PC-9 (cell line): Measurements from ENCODE around the gene SUSD1. TPM values are rescaled to one million over a fixed set of nuclear protein-coding genes. Genes with fewer than 3 reads are reported as not detected.

Source experiments
- BruUV-seq: library from RNA; stranded (reverse); fragments of 400-500 nt; replicated peaks from 2 replicates; lab custom pipeline; 2021; lab: Mats Ljungman, UMichigan
- CTCF ChIA-PET: fragments of 300-600 bp; sonication (Branson Sonifier 250); formaldehyde crosslinking; loops from one replicate; lab custom pipeline; 2022; ENCODE audit warnings: antibody characterized with exemption; lab: Charles Lee
- POLR2A ChIA-PET: fragments of 300-600 bp; sonication (Branson Sonifier 250); formaldehyde crosslinking; loops from one replicate; lab custom pipeline; 2022; ENCODE audit warnings: antibody characterized with exemption; ENCODE audit not compliant: unreplicated experiment; lab: Charles Lee
- DNase-seq, 2 experiments: peaks; one replicate each; pipeline versions ENCODE4 v3.0.0 to v3.0.0-alpha.2; 2015 to 2022; ENCODE audit warnings: mixed read lengths in 1 of 2
- H2AFZ ChIP-seq: fragments of 200-600 bp; sonication (generic); 2 replicates; pipeline ENCODE4 v1.8.1; 2017; ENCODE audit warnings: antibody characterized with exemption
- H3F3A ChIP-seq: fragments of 200-600 bp; sonication (generic); 2 replicates; pipeline ENCODE4 v1.8.1; 2017; ENCODE audit warnings: antibody characterized with exemption, mild to moderate bottlenecking, low read depth; ENCODE audit not compliant: insufficient read depth
- H3K27ac ChIP-seq: fragments of 200-600 bp; sonication (generic); 2 replicates; pipeline ENCODE4 v1.6.1; 2016; ENCODE audit warnings: mixed run types
- H3K27me3 ChIP-seq: fragments of 200-600 bp; sonication (generic); 2 replicates; pipeline ENCODE4 v1.6.1; 2016; ENCODE audit warnings: low read depth, mixed run types; ENCODE audit not compliant: insufficient read depth
- H3K36me3 ChIP-seq: fragments of 200-600 bp; sonication (generic); 2 replicates; pipeline ENCODE4 v1.6.1; 2016; ENCODE audit warnings: low read depth, mixed run types
- H3K4me1 ChIP-seq: fragments of 200-600 bp; sonication (generic); replicated peaks from 2 replicates; pipeline ENCODE4 v1.6.1; 2016; ENCODE audit warnings: mixed run types; ENCODE audit not compliant: insufficient read depth
- H3K4me2 ChIP-seq: fragments of 200-600 bp; sonication (generic); 2 replicates; pipeline ENCODE4 v1.6.1; 2017; ENCODE audit warnings: mixed run types
- H3K4me3 ChIP-seq: fragments of 200-600 bp; sonication (generic); 2 replicates; pipeline ENCODE4 v1.6.1; 2016; ENCODE audit warnings: mixed run types
- H3K79me2 ChIP-seq: fragments of 200-600 bp; sonication (generic); 2 replicates; pipeline ENCODE4 v1.6.1; 2017; ENCODE audit warnings: low read depth, mixed run types
- H3K9me2 ChIP-seq: fragments of 200-600 bp; sonication (generic); 2 replicates; pipeline ENCODE4 v1.8.1; 2017; ENCODE audit warnings: mild to moderate bottlenecking; ENCODE audit not compliant: insufficient read depth
- H3K9me3 ChIP-seq: fragments of 200-600 bp; sonication (generic); 2 replicates; pipeline ENCODE4 v1.8.1; 2016; ENCODE audit warnings: low read depth; ENCODE audit not compliant: insufficient read depth
- H4K20me1 ChIP-seq: fragments of 200-600 bp; sonication (generic); 2 replicates; pipeline ENCODE4 v1.8.1; 2017; ENCODE audit not compliant: insufficient read depth
- CTCF ChIP-seq: fragments of 200-600 bp; sonication (generic); conservative IDR thresholded peaks from 2 replicates; pipeline ENCODE4 v1.6.1; 2017; ENCODE audit warnings: mixed run types, antibody characterized with exemption, mild to moderate bottlenecking, moderate library complexity
- EZH2 ChIP-seq: fragments of 200-600 bp; sonication (generic); IDR thresholded peaks from 2 replicates; pipeline ENCODE4 v1.8.0; 2017; ENCODE audit warnings: antibody characterized with exemption, low read depth
- intact Hi-C: fragments of 100-400 bp; cut with micrococcal nuclease; formaldehyde crosslinking; loops from one replicate; pipeline ENCODE4 v1.10.0; 2022; ENCODE audit not compliant: unreplicated experiment
- total RNA-seq: library from RNA; stranded (reverse); gene quantifications from 2 replicates; pipeline ENCODE4 v1.2.3, GENCODE V29; 2021

SUSD1 gene
- total RNA-seq, 1 experiment from 2014 or later = 23.2 TPM

- Histone ChIP-seq H3K79me2 (peaks cover 74% of the 10 kb centered on the region), H3K9me2 (no peaks in the 10 kb centered on the region), H3F3A (peaks cover 58% of the 10 kb centered on the region), H3K4me3 (peak overlapping the region; percentile 44; the same call in 1 of the 2 replicates), H3K36me3 (peaks cover 8% of the 10 kb centered on the region; the same call in 1 of the 2 replicates), H3K4me1 (peaks cover 89% of the 10 kb centered on the region), H2AFZ (no peak overlapping the region), H3K27me3 (no peaks in the 10 kb centered on the region), H3K9me3 (no peaks in the 10 kb centered on the region), H3K4me2 (peak overlapping the region; percentile 82), H4K20me1 (no peaks in the 10 kb centered on the region), H3K27ac (peak overlapping the region; percentile 98)
- ChIA-PET POLR2A (no interaction called here), CTCF (interaction anchor here (0.6 kb wide), 1 partner anchor 435 kb away, joined by 8 read pairs; no protein-coding TSS in a partner anchor)
- BruUV-seq = no TSS peak
- no peak for TF ChIP-seq CTCF
- no peak for TF ChIP-seq EZH2
- intact Hi-C loops = loop anchor here (5.0 kb wide), 1 partner anchor 53 kb away; no protein-coding TSS in a partner anchor
- peak; percentile 65 to 82 for DNase-seq
Measured at GRCh38 chr9:112169368-112169767, 5.7 kb downstream of the SUSD1 start.

GRCh38 chr9:112168197-112168596 lies 6.9 kb downstream of the SUSD1 start:
- peak in 1 of 2 experiments; percentile 62 for DNase-seq
- Histone ChIP-seq H3K4me2 (peak overlapping the region; percentile 82), H3K4me1 (peaks cover 77% of the 10 kb centered on the region), H3K36me3 (peaks cover 8% of the 10 kb centered on the region; the same call in 1 of the 2 replicates), H2AFZ (no peak overlapping the region), H3K27ac (peak overlapping the region; percentile 98), H3K9me3 (no peaks in the 10 kb centered on the region), H4K20me1 (no peaks in the 10 kb centered on the region), H3K4me3 (peak overlapping the region; percentile 44; the same call in 1 of the 2 replicates), H3K27me3 (no peaks in the 10 kb centered on the region), H3K9me2 (no peaks in the 10 kb centered on the region), H3K79me2 (peaks cover 72% of the 10 kb centered on the region), H3F3A (peaks cover 53% of the 10 kb centered on the region)
- intact Hi-C loops = loop anchor here (5.0 kb wide), 1 partner anchor 54 kb away; no protein-coding TSS in a partner anchor
- BruUV-seq = no TSS peak
- ChIA-PET POLR2A (interaction anchor here (0.5 kb wide), 1 partner anchor 13 kb away, joined by 7 read pairs; no protein-coding TSS in a partner anchor), CTCF (interaction anchor here (0.6 to 0.8 kb wide), 2 partner anchors 70 to 211 kb away, joined by 4 to 6 read pairs; no protein-coding TSS in a partner anchor)
- TF ChIP-seq EZH2 (no peak), CTCF (no peak)

GRCh38 chr9:112166176-112167140 lies 8.6 kb downstream of the SUSD1 start:
- peak overlapping the region; percentile 57 for H3K4me2 ChIP-seq
- CTCF ChIA-PET = interaction anchor here (0.5 to 1.3 kb wide), 3 partner anchors 18 to 60 kb away, joined by 3 to 14 read pairs (median 4); no protein-coding TSS in a partner anchor
- intact Hi-C loops = loop anchor here (1.0 to 5.0 kb wide), 2 partner anchors 56 to 195 kb away; no protein-coding TSS in a partner anchor
- H3K4me1 ChIP-seq = peaks cover 60% of the 10 kb centered on the region
- POLR2A ChIA-PET = interaction anchor here (0.6 to 0.8 kb wide), 2 partner anchors 42 to 735 kb away, joined by 4 to 6 read pairs; no protein-coding TSS in a partner anchor
- no peaks in the 10 kb centered on the region for H3K36me3 ChIP-seq
- H2AFZ ChIP-seq = no peak overlapping the region
- no peak overlapping the region for H3K4me3 ChIP-seq
- H3F3A ChIP-seq = peaks cover 50% of the 10 kb centered on the region
- DNase-seq = peak; percentile 61 to 83
- H3K9me3 ChIP-seq = no peaks in the 10 kb centered on the region
- no TSS peak for BruUV-seq
- no peaks in the 10 kb centered on the region for H3K9me2 ChIP-seq
- TF ChIP-seq CTCF = no peak; the same call in 1 of the 2 replicates
- TF ChIP-seq EZH2 = no peak
- no peaks in the 10 kb centered on the region for H4K20me1 ChIP-seq
- H3K27me3 ChIP-seq = no peaks in the 10 kb centered on the region
- peaks cover 68% of the 10 kb centered on the region for H3K79me2 ChIP-seq
- peak overlapping the region; percentile 70 for H3K27ac ChIP-seq
